HUES48 (cell line): ENCODE results near the gene LENG1.

ENCODE experiments used
- H3K27ac ChIP-seq: one replicate; pipeline ENCODE4 v1.7.0; 2013; ENCODE audit warnings: low read depth, low read length, inconsistent platforms
- H3K27me3 ChIP-seq: 2 replicates; pipeline ENCODE4 v1.6.1; 2013; ENCODE audit warnings: mild to moderate bottlenecking, low read length; ENCODE audit not compliant: control insufficient read depth, insufficient read depth
- H3K36me3 ChIP-seq: 2 replicates; pipeline ENCODE4 v1.6.1; 2013; ENCODE audit warnings: low read length; ENCODE audit not compliant: control insufficient read depth, insufficient read depth
- H3K4me1 ChIP-seq: 2 replicates; pipeline ENCODE4 v1.6.1; 2013; ENCODE audit warnings: mild to moderate bottlenecking, low read length; ENCODE audit not compliant: control insufficient read depth, insufficient read depth
- H3K4me3 ChIP-seq: 2 replicates; pipeline ENCODE4 v1.5.1; 2013; ENCODE audit warnings: mild to moderate bottlenecking, low read depth, low read length
- H3K9ac ChIP-seq: 2 replicates; pipeline ENCODE4 v1.6.1; 2013; ENCODE audit warnings: mild to moderate bottlenecking, low read depth, low read length, moderate library complexity
- H3K9me3 ChIP-seq: 2 replicates; pipeline ENCODE4 v1.6.1; 2013; ENCODE audit warnings: low read length; ENCODE audit not compliant: control insufficient read depth, insufficient read depth

LENG1 gene

GRCh38 chr19:54136864-54137698 lies 22.4 kb downstream of the LENG1 start:
- Histone ChIP-seq H3K27ac (peak overlapping the region; percentile 95), H3K4me1 (peaks cover 7% of the 10 kb centered on the region), H3K9ac (peak overlapping the region; percentile 56)

GRCh38 chr19:54136086-54136863 lies 23.2 kb downstream of the LENG1 start:
- Histone ChIP-seq H3K4me1 (peaks cover 7% of the 10 kb centered on the region), H3K9ac (peak overlapping the region; percentile 56), H3K27me3 (no peaks in the 10 kb centered on the region), H3K9me3 (no peaks in the 10 kb centered on the region), H3K27ac (peak overlapping the region; percentile 90), H3K36me3 (peaks cover 31% of the 10 kb centered on the region), H3K4me3 (peak overlapping the region; percentile 75)

More at GRCh38 chr19:54136864-54137698, 22.4 kb downstream of the LENG1 start:
- H3K36me3 ChIP-seq = peaks cover 31% of the 10 kb centered on the region
- H3K9me3 ChIP-seq = no peaks in the 10 kb centered on the region
- H3K4me3 ChIP-seq = peak overlapping the region; percentile 75
- H3K27me3 ChIP-seq = no peaks in the 10 kb centered on the region

GRCh38 chr19:54133957-54134590 lies 25.4 kb downstream of the LENG1 start:
- Histone ChIP-seq H3K4me1 (peaks cover 7% of the 10 kb centered on the region), H3K27ac (no peak overlapping the region), H3K4me3 (no peak overlapping the region), H3K27me3 (no peaks in the 10 kb centered on the region), H3K36me3 (peaks cover 27% of the 10 kb centered on the region), H3K9me3 (no peaks in the 10 kb centered on the region), H3K9ac (no peak overlapping the region)

- Histone ChIP-seq H3K27ac (no peak overlapping the region), H3K36me3 (peaks cover 31% of the 10 kb centered on the region), H3K4me1 (peaks cover 7% of the 10 kb centered on the region; the same call in 1 of the 2 replicates), H3K4me3 (no peak overlapping the region), H3K27me3 (no peaks in the 10 kb centered on the region), H3K9me3 (no peaks in the 10 kb centered on the region), H3K9ac (no peak overlapping the region)
These were observed 26.1 kb downstream of the LENG1 start for GRCh38 chr19:54133312-54133956.

- Histone ChIP-seq H3K36me3 (peaks cover 64% of the 10 kb centered on the region), H3K4me3 (no peak overlapping the region), H3K4me1 (no peaks in the 10 kb centered on the region), H3K27me3 (no peaks in the 10 kb centered on the region), H3K9ac (no peak overlapping the region), H3K27ac (no peak overlapping the region), H3K9me3 (no peaks in the 10 kb centered on the region)
These were observed 29.9 kb downstream of the LENG1 start for GRCh38 chr19:54129617-54129996.

GRCh38 chr19:54128796-54129616 lies 30.5 kb downstream of the LENG1 start:
- H3K4me3 ChIP-seq = no peak overlapping the region
- H3K9ac ChIP-seq = no peak overlapping the region
- no peak overlapping the region for H3K27ac ChIP-seq
- H3K27me3 ChIP-seq = no peaks in the 10 kb centered on the region
- H3K4me1 ChIP-seq = no peaks in the 10 kb centered on the region
- peaks cover 70% of the 10 kb centered on the region for H3K36me3 ChIP-seq
- H3K9me3 ChIP-seq = no peaks in the 10 kb centered on the region

- H3K9me3 ChIP-seq = no peaks in the 10 kb centered on the region
- H3K9ac ChIP-seq = no peak overlapping the region
- H3K36me3 ChIP-seq = peaks cover 76% of the 10 kb centered on the region
- no peaks in the 10 kb centered on the region for H3K27me3 ChIP-seq
- no peaks in the 10 kb centered on the region for H3K4me1 ChIP-seq
- H3K27ac ChIP-seq = no peak overlapping the region
- H3K4me3 ChIP-seq = no peak overlapping the region
These were observed 31.1 kb downstream of the LENG1 start for GRCh38 chr19:54128441-54128725.

- Histone ChIP-seq H3K4me3 (no peak overlapping the region), H3K36me3 (peaks cover 81% of the 10 kb centered on the region), H3K9me3 (no peaks in the 10 kb centered on the region), H3K9ac (no peak overlapping the region), H3K4me1 (no peaks in the 10 kb centered on the region), H3K27ac (no peak overlapping the region), H3K27me3 (no peaks in the 10 kb centered on the region)
These were observed 31.7 kb downstream of the LENG1 start for GRCh38 chr19:54127688-54128440.

- Histone ChIP-seq H3K27ac (no peak overlapping the region), H3K27me3 (no peaks in the 10 kb centered on the region), H3K36me3 (peaks cover 86% of the 10 kb centered on the region), H3K9ac (no peak overlapping the region), H3K9me3 (no peaks in the 10 kb centered on the region), H3K4me1 (no peaks in the 10 kb centered on the region), H3K4me3 (no peak overlapping the region)
These were observed 33.8 kb downstream of the LENG1 start for GRCh38 chr19:54125713-54126112.

- Histone ChIP-seq H3K9me3 (no peaks in the 10 kb centered on the region), H3K36me3 (peaks cover 91% of the 10 kb centered on the region), H3K27me3 (no peaks in the 10 kb centered on the region), H3K4me1 (no peaks in the 10 kb centered on the region), H3K4me3 (no peak overlapping the region), H3K9ac (no peak overlapping the region), H3K27ac (no peak overlapping the region)
These were observed 35.1 kb downstream of the LENG1 start for GRCh38 chr19:54124393-54124792.
